Gastroesophageal sphincter (tissue), 4 donors: ENCODE data around the gene OGFR. TPM values are rescaled to one million over a fixed set of nuclear protein-coding genes. Genes with fewer than 3 reads are reported as not detected.

Experiments used
- ATAC-seq: fragments of 150-250 bp; one replicate; pipeline ENCODE4 v1.9.1; 2016; ENCODE audit warnings: mild to moderate bottlenecking, moderate library complexity
- H3K27ac ChIP-seq, 4 donors: fragments of 200-600 bp; sonication (generic) in 3 of 4; 1 replicate in 3 of 4; 2 replicates in 1 of 4; pipeline ENCODE4 v1.5.1; 2016 to 2019
- H3K27me3 ChIP-seq: fragments of 200-600 bp; sonication (generic); one replicate; pipeline ENCODE4 v1.5.1; 2019
- H3K36me3 ChIP-seq, 2 donors: fragments of 200-600 bp; sonication (generic); one replicate each; pipeline ENCODE4 v1.5.1; 2019; ENCODE audit warnings: control low read depth in 1 of 2
- H3K4me1 ChIP-seq, 3 donors: fragments of 200-600 bp; sonication (generic); 1 replicate in 2 of 3; 2 replicates in 1 of 3; pipeline ENCODE4 v1.5.1; 2016 to 2019; ENCODE audit warnings: control low read depth in 2 of 3
- H3K4me3 ChIP-seq, 2 donors: fragments of 200-600 bp; sonication (generic); one replicate each; pipeline ENCODE4 v1.5.1; 2019; ENCODE audit warnings: mild to moderate bottlenecking in 1 of 2, moderate library complexity in 1 of 2
- H3K9me3 ChIP-seq, 3 donors: fragments of 200-600 bp; sonication (generic); one replicate each; pipeline ENCODE4 v1.5.1; 2017 to 2019; ENCODE audit warnings: control low read depth in 2 of 3
- CTCF ChIP-seq, 4 experiments: fragments of 200-600 bp in 2 of 4; fragments of 450-650 bp in 2 of 4; sonication (generic) in 1 of 4; IDR thresholded peaks; one replicate each; pipeline ENCODE4 v1.5.1; 2017 to 2019; ENCODE audit warnings: antibody characterized with exemption in 4 of 4, mild to moderate bottlenecking in 2 of 4, moderate library complexity in 2 of 4
- EP300 ChIP-seq: sonication (generic); formaldehyde crosslinking; IDR thresholded peaks from one replicate; pipeline ENCODE4 v1.6.1; 2017; ENCODE audit warnings: antibody characterized with exemption, mild to moderate bottlenecking
- POLR2A ChIP-seq, 2 donors: fragments of 450-650 bp; IDR thresholded peaks; one replicate each; pipeline ENCODE4 v1.6.1; 2017; ENCODE audit warnings: antibody characterized with exemption in 2 of 2, mild to moderate bottlenecking in 2 of 2, moderate library complexity in 1 of 2
- POLR2AphosphoS5 ChIP-seq: sonication (generic); formaldehyde crosslinking; IDR thresholded peaks from one replicate; pipeline ENCODE4 v1.6.1; 2017; ENCODE audit warnings: antibody characterized with exemption
- WGBS, 2 donors: methylation state at CpG; one replicate each; pipeline ENCODE4 v1.1.5; 2018; ENCODE audit warnings: low coverage in 1 of 2; 5-methylcytosine and 5-hydroxymethylcytosine counted together
- total RNA-seq, 4 donors: library from RNA; depleted of rRNA; stranded (reverse); fragments of >200 nt; gene quantifications; one replicate each; pipeline ENCODE4 v1.1.0, GENCODE V29; 2016

Gene OGFR
- total RNA-seq, 4 donors from 2014 or later, result 55.1 to 61.0 (median 58.9) TPM

GRCh38 chr20:62820208-62820961 lies 15.8 kb downstream of the OGFR start:
- Histone ChIP-seq H3K27ac (peak overlapping the region in 2 of 4 donors; percentile 64 to 72), H3K9me3 (no peaks in the 10 kb centered on the region), H3K4me3 (no peak overlapping the region), H3K4me1 (peaks cover 0 to 64% (median 52%) of the 10 kb centered on the region in 3 donors), H3K36me3 (no peaks in the 10 kb centered on the region), H3K27me3 (peaks cover 63% of the 10 kb centered on the region)
- WGBS, 2 donors, result 20% methylated on average over 1 of the region's 23 CpGs; no CpG with 5 or more reads in 1 of the 2 donors
- TF ChIP-seq POLR2A (IDR thresholded peaks at IDR 0.05) (no peak), EP300 (no peak), POLR2AphosphoS5 (no peak), CTCF (IDR thresholded peaks at IDR 0.05) (no peak)
- ATAC-seq, result no peak

- ATAC-seq, result no peak
- peaks cover 0 to 57% (median 45%) of the 10 kb centered on the region in 3 donors for H3K4me1 ChIP-seq
- WGBS, 2 donors, result 80% methylated on average over 1 of the region's 19 CpGs; no CpG with 5 or more reads in 1 of the 2 donors
- H3K27me3 ChIP-seq, result peaks cover 56% of the 10 kb centered on the region
- H3K27ac ChIP-seq, result peak overlapping the region in 1 of 4 donors; percentile 72
- no peaks in the 10 kb centered on the region for H3K36me3 ChIP-seq
- TF ChIP-seq EP300, result no peak
- no peaks in the 10 kb centered on the region for H3K9me3 ChIP-seq
- no peak overlapping the region for H3K4me3 ChIP-seq
Measured at GRCh38 chr20:62820962-62821725, 16.5 kb downstream of the OGFR start.

GRCh38 chr20:62821726-62822210 lies 17.1 kb downstream of the OGFR start:
- Histone ChIP-seq H3K27me3 (peaks cover 49% of the 10 kb centered on the region), H3K4me1 (peaks cover 0 to 50% (median 40%) of the 10 kb centered on the region in 3 donors), H3K4me3 (no peak overlapping the region), H3K36me3 (no peaks in the 10 kb centered on the region), H3K9me3 (no peaks in the 10 kb centered on the region), H3K27ac (no peak overlapping the region)
- no CpG with 5 or more reads among the region's 12 CpGs for WGBS, 2 donors
- no peak for ATAC-seq
- no peak for TF ChIP-seq CTCF (IDR thresholded peaks at IDR 0.05)
- TF ChIP-seq EP300, result no peak
- no peak for TF ChIP-seq POLR2AphosphoS5
- TF ChIP-seq POLR2A (IDR thresholded peaks at IDR 0.05), result no peak

- no peak overlapping the region for H3K27ac ChIP-seq
- no CpG with 5 or more reads among the region's 7 CpGs for WGBS, 2 donors
- H3K9me3 ChIP-seq, result no peaks in the 10 kb centered on the region
- peaks cover 44% of the 10 kb centered on the region for H3K27me3 ChIP-seq
- peaks cover 0 to 45% (median 38%) of the 10 kb centered on the region in 3 donors for H3K4me1 ChIP-seq
- TF ChIP-seq POLR2AphosphoS5 (no peak), EP300 (no peak), POLR2A (IDR thresholded peaks at IDR 0.05) (no peak), CTCF (IDR thresholded peaks at IDR 0.05) (no peak)
- H3K36me3 ChIP-seq, result no peaks in the 10 kb centered on the region
- ATAC-seq, result no peak
- no peak overlapping the region for H3K4me3 ChIP-seq
Measured at GRCh38 chr20:62822239-62822787, 17.7 kb downstream of the OGFR start.
